SK-N-MC (cell line): ENCODE data around the gene FAM83E.

Experiments
- EZH2 ChIP-seq: fragments of 200-600 bp; sonication (generic); IDR thresholded peaks from one replicate; pipeline ENCODE4 v1.6.1; 2017; ENCODE audit warnings: antibody characterized with exemption
- POLR2AphosphoS5 ChIP-seq: IDR thresholded peaks from 2 replicates; pipeline ENCODE4 v1.6.1; 2012; ENCODE audit warnings: mild to moderate bottlenecking, low read depth, low read length, borderline replicate concordance

DNA sequence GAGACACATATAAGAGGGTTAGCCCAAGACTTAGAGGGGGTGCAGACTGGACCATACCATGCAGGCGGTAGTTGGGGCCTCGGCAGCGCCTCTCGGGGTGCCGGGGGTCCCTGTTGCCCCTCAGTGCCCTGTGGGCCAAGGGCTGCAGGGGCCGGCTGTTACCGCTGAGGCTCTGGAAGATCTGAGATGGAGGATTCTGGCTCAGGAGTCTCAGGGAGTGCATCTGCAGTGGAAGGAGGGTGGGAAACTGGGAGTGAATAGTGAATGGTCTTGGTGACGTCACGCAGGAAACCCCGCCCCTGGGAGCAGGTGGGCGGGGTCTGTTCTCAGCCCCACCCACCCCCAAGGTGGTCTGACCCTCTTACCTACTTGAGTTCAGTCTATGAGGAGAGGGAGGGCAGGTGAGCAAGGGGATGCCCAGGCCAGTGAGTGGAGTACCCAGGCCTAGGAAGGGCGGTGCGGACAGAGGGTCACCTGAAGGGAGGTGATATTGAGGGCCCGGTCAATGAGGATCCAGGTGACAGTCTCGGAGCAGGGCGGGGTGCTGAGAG lies 24.0 kb upstream of the FAM83E start:
- TF ChIP-seq EZH2 (no peak), POLR2AphosphoS5 (no peak)
